Lower leg skin (tissue), 4 donors: ENCODE data around the gene TLCD4. TPM values are rescaled to one million over a fixed set of nuclear protein-coding genes. Genes with fewer than 3 reads are reported as not detected.

Experiments
- DNase-seq, 2 donors: peaks; one replicate each; pipeline ENCODE4 v3.0.0-alpha.2; 2019; ENCODE audit warnings: low spot score in 2 of 2
- H3K4me3 ChIP-seq: fragments of 200-600 bp; sonication (generic); 2 replicates; pipeline ENCODE4 v1.5.1; 2017; ENCODE audit warnings: mild to moderate bottlenecking, low read depth; ENCODE audit not compliant: poor library complexity, severe bottlenecking
- POLR2A ChIP-seq, 2 donors: fragments of 450-650 bp; IDR thresholded peaks; one replicate each; pipeline ENCODE4 v1.6.1; 2016 to 2017; ENCODE audit warnings: antibody characterized with exemption in 2 of 2, mild to moderate bottlenecking in 1 of 2, moderate library complexity in 1 of 2
- WGBS, 2 donors: methylation state at CpG; one replicate each; pipeline ENCODE4 v1.1.5; 2018; 5-methylcytosine and 5-hydroxymethylcytosine counted together
- intact Hi-C: fragments of 100-400 bp; cut with DNase I; formaldehyde crosslinking; loops from one replicate; pipeline ENCODE4 v1.15.0; 2023; ENCODE audit warnings: low total_unique reads
- total RNA-seq, 4 donors: library from RNA; depleted of rRNA; stranded (reverse); fragments of >200 nt; gene quantifications; one replicate each; pipeline ENCODE4 v1.1.0, GENCODE V29; 2016
- TF ChIP-seq, protein P1 (sequence below), 3 donors: fragments of 450-650 bp; IDR thresholded peaks; one replicate each; pipeline ENCODE4 v1.5.1; 2016; ENCODE audit warnings: antibody characterized with exemption in 3 of 3, mild to moderate bottlenecking in 3 of 3, moderate library complexity in 2 of 3

TLCD4 gene, protein sequence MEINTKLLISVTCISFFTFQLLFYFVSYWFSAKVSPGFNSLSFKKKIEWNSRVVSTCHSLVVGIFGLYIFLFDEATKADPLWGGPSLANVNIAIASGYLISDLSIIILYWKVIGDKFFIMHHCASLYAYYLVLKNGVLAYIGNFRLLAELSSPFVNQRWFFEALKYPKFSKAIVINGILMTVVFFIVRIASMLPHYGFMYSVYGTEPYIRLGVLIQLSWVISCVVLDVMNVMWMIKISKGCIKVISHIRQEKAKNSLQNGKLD
- 1 to 10 TPM; 2.9 to 9.0 (median 4.9) TPM for total RNA-seq

DNA sequence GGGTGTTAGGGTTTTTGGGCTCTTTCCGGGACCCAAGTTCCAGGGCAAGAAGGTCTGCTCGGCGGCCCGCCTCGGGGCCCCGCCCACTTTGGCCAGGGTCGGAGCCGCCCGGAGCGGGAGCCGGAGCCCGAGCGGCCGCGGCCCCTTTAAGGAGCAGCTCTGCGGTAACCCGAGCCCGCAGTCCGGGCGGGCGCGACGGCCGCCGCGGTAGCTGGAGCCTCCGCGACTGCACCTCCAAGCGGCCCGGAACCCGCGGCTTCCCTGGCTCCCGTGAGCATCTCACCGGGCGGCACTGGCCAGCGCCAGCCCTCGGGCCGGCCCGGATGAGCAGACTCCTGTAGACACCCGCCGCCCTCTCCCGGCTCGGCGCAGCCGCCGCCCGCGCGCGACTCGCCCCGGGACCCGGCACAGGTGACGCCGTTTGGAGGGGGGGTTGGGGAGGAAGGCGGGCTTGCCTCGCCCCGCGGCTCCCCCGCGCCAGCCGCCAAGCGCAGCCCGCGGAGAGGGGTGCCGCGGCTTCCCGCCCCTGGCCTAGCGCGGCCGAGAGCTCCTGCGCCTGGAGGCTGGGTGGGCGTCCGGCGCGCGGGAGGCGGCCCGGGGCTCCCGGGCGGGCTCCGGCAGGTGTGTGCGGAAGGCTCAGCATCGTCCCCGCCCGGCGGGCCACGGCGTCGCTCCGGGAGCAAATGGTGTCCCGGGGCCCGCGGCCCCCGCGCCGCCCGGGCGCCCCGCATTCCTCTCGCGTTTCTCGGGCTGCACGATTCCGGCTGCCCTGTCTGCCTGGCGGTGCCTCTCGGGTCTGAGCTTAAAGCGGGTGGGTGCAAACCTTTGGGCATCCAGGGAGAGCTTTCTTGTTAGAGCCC, at the start of gene TLCD4:
Gene TLCD4, plus strand, starts transcription at position 149 of the 860 bp plus-strand sequence. CDS start 26,547 bp downstream, outside the sequence.
- peak within 1 kb of the TSS; percentile 54 for H3K4me3 ChIP-seq
- intact Hi-C loops: no loop called here
- DNase-seq: peak in 1 of 2 donors; percentile 87
- no peak for TF ChIP-seq POLR2A (IDR thresholded peaks at IDR 0.05)
- TF ChIP-seq, protein P1, sequence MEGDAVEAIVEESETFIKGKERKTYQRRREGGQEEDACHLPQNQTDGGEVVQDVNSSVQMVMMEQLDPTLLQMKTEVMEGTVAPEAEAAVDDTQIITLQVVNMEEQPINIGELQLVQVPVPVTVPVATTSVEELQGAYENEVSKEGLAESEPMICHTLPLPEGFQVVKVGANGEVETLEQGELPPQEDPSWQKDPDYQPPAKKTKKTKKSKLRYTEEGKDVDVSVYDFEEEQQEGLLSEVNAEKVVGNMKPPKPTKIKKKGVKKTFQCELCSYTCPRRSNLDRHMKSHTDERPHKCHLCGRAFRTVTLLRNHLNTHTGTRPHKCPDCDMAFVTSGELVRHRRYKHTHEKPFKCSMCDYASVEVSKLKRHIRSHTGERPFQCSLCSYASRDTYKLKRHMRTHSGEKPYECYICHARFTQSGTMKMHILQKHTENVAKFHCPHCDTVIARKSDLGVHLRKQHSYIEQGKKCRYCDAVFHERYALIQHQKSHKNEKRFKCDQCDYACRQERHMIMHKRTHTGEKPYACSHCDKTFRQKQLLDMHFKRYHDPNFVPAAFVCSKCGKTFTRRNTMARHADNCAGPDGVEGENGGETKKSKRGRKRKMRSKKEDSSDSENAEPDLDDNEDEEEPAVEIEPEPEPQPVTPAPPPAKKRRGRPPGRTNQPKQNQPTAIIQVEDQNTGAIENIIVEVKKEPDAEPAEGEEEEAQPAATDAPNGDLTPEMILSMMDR (IDR thresholded peaks at IDR 0.05): no peak
- 0% methylated on average over 33 to 45 of the region's 108 CpGs for WGBS, 2 donors

DNA sequence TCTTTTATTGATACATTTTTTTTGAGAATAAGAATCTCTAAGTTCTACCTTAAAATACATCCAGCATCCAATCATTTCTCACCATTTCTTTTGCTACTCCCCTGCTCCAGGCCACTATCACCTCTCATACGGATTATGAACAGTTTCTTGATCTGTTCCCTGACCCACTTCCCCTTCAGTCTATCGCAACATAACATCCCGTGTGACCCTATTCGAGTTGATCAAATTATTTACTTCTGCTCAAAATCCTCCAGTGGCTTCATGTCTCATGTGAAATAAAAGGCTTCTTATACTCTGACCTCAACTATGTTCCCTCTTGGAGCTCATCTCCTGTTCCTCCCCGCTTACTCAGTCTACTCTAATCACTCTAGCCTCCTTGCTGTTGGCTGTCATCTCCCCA, 49.6 kb upstream of the TLCD4 start:
- TF ChIP-seq, protein P1 (IDR thresholded peaks at IDR 0.05): no peak
- no peak for TF ChIP-seq POLR2A (IDR thresholded peaks at IDR 0.05)
- no peak overlapping the region for H3K4me3 ChIP-seq
- no peak for DNase-seq
- intact Hi-C loops: no loop called here
- 83 to 87% methylated on average over 5 of the region's 5 CpGs for WGBS, 2 donors

DNA sequence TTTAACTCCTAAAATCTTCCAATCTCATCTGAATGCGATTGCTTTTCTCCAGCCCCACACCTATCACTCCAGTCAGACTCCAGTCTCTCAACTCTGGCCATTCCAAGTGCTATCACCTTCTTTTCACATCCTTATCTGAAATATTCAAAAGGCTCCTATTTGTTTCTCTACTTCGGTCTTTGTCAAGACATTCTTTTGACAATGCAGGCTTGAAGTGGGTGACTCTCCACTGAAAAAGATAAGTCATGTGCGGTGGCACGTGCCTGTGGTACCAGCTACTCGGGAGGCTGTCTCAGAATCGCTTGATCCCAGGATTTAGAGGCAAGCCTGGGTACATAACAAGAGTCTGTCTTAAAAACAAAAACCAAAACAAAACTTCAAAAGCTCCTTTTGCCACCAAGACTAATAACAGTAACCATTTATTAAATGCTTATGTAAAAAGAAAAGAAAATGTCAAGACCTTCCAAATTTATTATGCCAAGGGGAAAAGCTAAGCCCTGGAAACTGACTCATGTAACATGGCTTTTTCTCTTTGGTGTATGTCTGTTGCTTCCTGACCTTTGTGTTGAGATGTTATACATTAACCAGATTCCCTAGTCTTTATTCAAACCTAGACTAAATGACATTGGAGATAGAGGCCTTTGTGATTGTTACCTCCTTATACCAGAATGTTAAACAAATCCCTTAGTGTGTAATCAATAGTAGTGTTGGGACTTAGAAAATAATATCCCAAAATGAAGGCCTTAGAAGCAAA, 48.0 kb upstream of the TLCD4 start:
- intact Hi-C loops: no loop called here
- WGBS, 2 donors: 94 to 96% methylated on average over 6 of the region's 6 CpGs
- no peak overlapping the region for H3K4me3 ChIP-seq
- TF ChIP-seq, protein P1 (IDR thresholded peaks at IDR 0.05): no peak
- no peak for TF ChIP-seq POLR2A (IDR thresholded peaks at IDR 0.05)
- DNase-seq: no peak

DNA sequence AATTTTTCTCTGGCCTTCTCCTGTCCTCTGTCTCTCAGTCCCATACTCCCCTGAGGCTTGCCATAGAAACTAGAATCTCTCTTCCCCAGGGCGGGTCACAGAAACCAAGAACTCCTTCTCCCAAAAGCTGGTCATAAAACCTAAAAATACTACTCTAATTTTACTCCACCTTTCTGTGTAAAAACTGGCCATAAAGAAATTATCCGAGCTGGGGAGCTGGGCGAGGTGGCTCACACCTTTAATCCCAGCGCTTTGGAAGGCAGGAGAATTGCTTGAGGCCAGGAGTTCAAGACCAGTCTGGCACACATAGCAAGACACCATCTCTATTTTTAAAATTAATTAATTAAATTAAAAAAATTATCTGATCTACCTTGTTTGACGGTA, 47.5 kb upstream of the TLCD4 start:
- H3K4me3 ChIP-seq: no peak overlapping the region
- 86 to 88% methylated on average over 5 of the region's 5 CpGs for WGBS, 2 donors
- no peak for DNase-seq
- intact Hi-C loops: no loop called here
- TF ChIP-seq, protein P1 (IDR thresholded peaks at IDR 0.05): no peak
- no peak for TF ChIP-seq POLR2A (IDR thresholded peaks at IDR 0.05)

DNA sequence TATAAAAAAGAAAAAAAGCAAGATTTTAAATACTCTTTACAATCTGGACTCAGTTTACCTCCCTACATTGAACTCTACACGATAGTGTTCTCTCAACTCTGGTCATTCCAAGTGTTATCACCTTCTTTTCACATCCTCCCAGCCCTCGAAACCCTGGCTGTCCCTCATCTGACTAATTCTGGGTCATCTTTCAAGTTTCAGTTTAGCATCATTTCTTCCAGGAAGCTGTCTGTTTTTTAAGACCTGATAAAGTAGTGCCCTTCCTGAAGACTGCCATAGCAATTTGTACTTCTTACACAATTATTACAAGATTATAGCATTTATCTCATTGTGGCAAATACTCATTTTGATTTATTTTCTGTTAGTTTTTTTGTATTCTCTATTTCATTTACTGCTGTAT, 45.6 kb upstream of the TLCD4 start:
- TF ChIP-seq, protein P1 (IDR thresholded peaks at IDR 0.05): no peak
- TF ChIP-seq POLR2A (IDR thresholded peaks at IDR 0.05): no peak
- intact Hi-C loops: no loop called here
- no peak for DNase-seq
- 79 to 80% methylated on average over 2 of the region's 2 CpGs for WGBS, 2 donors
- no peak overlapping the region for H3K4me3 ChIP-seq
